GM19395 (cell line): ENCODE data around the gene KRT40.

Experiments used
- ATAC-seq: cut with Tn5 transposase; IDR thresholded peaks from one replicate; pipeline ENCODE4 v1.9.1; 2021; ENCODE audit warnings: mild to moderate bottlenecking, moderate library complexity; ENCODE audit not compliant: unreplicated experiment

Gene KRT40

DNA sequence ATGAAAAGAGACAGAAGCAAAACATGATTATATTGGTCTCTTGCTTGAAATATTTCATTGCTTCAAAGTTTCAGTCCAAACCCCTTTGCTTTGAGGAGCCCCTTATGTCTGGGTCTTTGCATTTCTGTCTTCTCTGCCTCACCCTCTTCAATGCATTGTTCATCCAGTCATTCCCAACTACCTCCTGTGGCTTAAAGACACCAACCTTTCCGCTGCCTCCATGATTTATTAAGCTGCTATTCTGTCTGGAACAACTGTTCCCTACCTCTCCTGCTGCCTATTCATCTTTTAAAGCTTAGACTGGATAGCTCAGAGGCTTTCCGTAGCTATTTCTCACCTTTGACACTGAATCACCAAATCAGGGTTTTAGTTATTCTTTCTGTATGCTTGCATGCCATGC is 13.2 kb upstream of the KRT40 start:
- ATAC-seq = no peak

DNA sequence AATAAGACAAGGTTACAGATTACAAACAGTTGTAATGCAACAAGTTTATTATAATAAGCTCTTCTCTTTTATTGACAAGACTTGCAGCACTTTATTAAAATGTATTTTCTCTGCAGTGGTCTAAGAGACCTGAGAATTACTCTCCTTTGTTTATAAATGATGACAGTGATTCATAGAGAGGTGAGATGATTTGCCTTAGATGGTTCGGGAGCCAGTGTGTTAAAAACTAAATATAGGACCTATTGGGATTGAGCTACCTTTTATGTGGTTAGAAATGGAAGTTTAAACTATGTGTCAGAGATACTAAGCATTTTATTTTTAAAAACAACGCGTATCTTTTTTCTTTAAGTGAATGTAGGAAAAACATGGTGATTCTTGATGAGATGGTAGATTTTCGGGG is 12.7 kb upstream of the KRT40 start:
- ATAC-seq = no peak

DNA sequence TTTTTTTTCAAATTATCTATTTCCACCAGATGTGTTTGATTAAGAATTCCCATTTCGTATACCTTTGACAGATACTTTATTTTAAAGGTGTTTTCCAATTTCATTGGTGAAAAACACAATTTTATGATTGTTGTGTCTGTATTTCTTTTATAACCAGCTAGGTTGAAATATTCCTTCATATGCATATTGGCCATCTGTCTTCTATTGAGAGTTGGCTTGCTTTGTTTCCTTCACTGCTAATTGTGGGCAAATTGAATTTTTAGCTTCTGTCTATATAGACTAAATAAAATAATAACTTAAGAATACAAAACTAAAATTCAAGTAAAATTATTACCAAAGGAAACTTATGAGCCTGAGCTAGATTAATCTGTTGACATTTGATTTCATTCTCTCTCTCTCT is 11.0 kb upstream of the KRT40 start:
- ATAC-seq = no peak

DNA sequence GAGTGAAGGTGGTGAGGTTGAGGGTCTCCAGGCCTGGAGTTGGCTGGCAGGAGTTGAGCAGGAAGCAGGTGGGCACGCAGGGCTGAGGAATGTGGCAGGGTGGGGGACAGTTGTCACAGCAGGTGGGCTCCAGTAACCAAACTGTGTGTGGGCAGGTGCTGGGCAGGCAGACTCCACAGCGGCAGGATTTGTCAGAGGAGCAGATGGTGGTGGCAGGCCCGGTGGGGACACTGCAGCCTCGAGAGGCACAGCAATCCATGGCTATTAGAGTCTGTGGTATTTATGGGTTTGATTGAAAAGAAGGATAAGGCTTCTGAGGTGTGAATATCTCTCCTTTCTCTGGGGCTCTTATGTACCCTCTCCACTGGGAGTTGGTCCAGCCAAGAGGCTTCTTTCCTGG is 9.7 kb upstream of the KRT40 start, which contains the start of gene KRTAP3-3:
Gene KRTAP3-3, minus strand, starts transcription at position 326 of the 400 bp plus-strand sequence. Its CDS starts 67 bp downstream, at position 259.
- ATAC-seq = no peak

DNA sequence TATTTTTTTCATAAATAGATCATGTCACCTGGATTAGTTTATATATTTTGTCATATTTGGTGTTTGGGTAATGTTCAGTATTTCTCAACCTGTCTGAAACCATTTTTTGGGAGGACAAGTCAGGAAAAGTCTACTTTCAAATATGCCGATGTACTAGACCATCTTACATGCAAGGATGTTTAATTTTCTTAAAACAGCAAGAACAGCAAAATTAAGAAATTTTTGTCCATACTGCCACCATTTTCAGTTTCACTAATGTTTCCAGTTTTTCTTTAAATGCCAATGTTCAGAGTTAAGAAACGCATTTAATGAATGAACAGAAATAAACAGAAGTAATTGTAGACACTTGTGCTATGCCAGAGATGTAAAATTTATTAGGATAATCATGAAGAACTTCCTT is 9.0 kb upstream of the KRT40 start:
- no peak for ATAC-seq

DNA sequence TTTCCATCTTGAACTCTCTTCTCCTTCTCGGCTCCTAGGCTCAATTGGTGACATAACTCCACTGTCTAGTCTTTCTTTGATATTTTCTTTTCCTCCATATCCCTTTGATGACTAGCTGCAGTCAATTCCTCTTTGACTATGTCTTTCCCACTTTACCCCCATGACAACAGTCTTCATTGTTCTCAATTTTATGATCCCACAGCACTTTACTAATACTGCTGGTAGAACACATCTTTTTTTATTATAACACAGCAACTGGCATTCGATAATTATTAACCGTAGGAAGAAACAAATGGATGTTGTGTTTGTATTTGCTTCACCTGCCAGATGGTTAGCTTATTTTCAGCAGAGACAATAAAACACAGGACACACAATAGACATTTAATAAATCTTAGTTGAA is 8.5 kb upstream of the KRT40 start:
- ATAC-seq = no peak

DNA sequence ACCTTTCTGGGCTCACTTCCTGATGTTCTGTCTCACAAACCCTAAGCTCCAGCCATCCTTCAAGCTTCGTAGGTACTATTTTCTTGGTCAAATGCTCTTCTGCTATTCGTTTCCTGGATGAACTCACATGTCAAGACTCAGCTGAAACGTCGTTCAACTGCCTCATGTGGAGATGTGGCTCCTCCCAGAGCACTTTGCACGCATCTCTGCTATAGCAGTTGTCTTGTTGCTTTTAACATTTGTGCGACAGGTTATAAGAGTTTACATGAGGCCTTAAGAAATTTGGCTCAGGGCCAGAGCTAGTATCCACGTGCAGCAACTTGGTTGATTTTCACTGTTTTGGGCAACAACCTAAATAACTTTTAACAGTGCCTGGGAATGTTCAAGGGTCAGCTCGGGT is 2.8 kb upstream of the KRT40 start:
- no peak for ATAC-seq

DNA sequence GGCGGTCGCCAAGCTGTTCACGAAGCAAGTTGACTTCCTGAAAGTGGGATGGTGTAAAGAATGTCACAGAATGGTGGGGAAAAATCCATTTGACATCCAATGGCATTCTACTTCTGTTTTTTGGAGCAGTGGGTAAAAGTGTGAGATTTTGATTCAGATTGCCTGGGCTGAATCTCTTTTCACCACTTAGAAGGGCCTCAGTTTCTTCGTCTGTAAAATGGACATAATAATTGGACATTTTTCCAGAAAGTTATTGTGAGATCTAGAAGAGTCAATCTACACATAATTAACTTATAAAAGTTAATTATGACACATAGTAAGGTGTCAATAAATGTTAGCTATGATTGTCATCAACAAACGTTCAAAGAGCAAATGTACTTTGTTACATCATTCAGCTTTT is 3.0 kb downstream of the KRT40 start:
- no peak for ATAC-seq

DNA sequence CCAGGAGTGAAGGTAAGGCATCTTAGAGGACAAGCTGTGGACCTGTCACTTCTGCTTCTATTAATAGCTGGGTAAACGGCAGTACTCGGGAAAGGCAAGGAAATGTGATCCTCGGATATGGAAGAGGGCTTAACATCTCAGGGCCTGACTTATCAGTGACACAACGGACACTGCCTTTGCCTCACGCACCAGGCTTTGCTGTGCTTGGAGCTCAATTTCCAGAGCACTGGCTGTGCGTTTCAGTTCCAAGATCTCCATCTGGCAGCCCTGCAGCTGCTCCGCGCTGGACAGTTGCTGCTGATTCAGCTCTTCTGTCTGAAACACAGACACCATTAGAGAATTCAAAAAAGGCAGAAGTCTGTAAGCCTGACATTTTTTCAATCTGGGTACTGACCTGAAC is 3.5 kb downstream of the KRT40 start:
- no peak for ATAC-seq

DNA sequence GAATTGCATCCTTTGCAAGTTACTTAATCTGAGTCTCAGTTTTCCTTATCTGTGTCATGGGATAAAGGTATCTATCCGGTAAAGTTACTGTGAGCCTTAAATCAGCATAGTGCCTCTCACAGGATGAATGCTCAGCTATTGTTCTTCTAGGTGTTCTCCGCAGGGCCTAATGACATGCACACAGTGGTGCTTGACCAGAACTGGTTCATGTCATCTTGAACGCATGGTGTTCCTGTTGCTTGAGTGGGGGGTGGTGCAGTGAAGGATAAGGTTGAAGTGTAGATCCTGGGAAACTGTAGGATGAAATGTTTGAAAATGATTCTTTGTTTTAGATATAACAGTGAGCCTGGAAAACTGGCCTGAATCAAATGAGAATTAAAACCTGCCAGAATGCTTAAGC is 4.0 kb downstream of the KRT40 start:
- no peak for ATAC-seq

DNA sequence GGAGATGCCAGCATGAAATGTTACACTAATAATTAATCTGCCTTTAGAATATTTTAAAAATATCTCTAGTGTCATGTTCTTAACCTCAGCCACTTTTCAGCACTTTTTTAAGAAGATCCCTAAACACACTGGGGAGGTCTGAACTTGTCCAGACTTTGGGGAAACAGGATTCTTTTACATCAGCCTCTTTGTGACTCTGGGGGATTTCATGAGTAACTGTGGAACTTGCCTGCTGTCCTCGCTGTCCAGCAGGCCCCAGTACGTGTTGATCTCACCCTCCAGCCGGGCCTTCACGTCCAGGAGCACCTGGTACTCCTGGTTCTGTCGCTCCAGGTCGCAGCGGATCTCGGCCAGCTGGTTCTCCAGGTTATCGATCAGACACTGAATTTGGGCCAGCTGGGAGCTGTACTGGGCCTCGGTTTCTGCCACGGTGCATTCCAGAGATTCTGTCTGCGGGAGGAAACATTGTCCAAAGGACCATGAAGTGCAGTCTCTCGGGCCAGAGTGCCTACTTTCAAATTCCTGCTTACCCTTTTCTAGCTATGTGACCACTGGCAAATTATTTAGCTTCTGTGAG is 5.5 kb downstream of the KRT40 start:
- ATAC-seq = no peak

DNA sequence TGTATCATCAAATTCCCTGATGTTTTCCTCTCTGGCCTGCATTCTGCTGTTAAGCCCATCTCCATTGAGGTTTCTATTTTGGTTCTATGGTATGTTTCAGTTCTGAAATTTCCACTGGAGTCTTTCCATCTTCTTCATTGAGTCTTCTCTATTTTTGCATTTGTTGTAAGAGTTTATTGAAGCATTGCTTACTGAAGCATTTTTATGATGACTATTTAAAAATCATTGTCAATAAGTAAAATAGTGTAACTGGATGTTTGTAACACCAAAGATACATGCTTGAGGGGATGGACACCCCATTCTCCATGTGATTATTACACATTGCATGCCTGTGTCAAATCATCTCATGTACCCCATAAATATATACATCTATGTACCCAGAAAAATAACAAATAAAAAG is 8.6 kb downstream of the KRT40 start:
- ATAC-seq = no peak

DNA sequence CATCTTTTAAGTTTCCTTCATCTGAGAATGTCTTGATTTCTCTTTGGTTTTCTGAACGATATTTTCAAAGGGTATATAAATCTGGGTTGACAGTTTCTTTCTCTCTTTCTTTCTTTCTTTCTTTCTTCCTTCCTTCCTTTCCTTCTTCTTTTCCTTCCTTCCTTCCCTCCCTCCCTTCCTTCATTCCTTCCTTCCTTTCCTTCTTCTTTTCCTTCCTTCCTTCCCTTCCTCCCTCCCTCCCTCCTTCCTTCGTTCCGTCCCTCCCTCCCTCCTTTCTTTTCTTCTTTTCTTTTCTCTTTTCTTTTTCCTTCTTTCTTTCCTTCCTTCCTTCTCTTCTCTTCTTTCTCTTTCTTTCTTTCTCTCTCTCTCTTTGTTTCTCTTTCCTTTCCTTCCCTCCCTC is 9.8 kb downstream of the KRT40 start:
- no peak for ATAC-seq

DNA sequence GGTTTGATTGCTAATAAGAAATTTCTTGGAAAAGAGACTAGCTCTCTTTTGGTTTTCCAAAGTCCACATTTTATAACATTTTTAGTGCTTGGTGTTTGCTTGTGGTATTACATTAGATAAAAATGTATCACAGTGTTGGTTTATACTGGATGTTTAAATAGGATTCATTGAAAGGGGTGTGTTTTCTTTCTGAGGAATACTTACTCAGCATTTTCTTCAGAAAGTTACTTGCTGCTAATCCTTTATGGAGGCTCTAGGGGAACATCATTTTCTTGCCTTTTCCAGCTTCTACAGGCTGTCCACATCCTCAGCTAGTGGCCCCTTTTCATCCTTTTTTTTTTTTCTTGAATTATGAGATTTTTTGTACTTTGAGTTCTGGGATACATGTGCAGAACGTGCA is 16.5 kb downstream of the KRT40 start:
- no peak for ATAC-seq

DNA sequence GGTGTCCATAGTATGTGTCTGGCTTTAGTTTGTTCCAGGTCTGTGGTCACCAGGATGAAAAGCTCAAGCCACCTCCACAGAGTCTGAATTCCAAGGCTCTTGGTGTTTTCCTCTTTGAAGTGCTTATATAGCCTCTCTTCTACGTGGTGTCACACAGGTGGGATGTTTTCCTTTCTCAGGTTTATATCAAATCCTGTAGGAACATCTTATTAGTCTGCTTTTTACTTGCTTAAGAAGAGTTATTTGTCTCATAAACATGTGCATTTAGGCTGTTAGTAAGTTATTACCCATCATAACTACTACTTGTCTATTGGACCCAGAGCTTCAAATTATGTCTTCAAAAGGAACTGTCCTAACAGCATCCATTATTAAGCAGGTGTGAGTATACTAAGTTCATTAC is 17.3 kb downstream of the KRT40 start, which contains the start of gene KRT39:
Gene KRT39, minus strand, starts transcription at position 101 of the 400 bp plus-strand sequence. Its CDS starts 92 bp downstream, at position 9.
- no peak for ATAC-seq

DNA sequence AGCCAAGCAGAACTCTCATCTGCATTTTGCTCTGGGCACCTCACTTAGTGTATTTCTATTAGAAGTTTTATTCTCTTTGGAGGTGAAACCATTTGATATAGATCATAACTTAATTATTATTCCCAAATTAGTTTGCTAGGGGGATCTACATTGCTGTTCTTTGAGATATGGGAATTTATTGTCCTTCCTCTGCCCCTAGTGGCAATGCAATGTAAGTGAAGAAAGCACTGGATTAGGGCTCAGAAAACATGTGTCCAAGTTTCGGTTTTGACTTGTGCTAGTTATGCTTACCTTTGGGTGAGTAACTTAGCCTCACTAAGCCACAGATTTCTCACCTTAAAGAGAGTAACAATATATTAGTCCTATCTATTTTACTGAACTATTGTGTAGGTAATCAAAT is 20.3 kb downstream of the KRT40 start:
- ATAC-seq = no peak

DNA sequence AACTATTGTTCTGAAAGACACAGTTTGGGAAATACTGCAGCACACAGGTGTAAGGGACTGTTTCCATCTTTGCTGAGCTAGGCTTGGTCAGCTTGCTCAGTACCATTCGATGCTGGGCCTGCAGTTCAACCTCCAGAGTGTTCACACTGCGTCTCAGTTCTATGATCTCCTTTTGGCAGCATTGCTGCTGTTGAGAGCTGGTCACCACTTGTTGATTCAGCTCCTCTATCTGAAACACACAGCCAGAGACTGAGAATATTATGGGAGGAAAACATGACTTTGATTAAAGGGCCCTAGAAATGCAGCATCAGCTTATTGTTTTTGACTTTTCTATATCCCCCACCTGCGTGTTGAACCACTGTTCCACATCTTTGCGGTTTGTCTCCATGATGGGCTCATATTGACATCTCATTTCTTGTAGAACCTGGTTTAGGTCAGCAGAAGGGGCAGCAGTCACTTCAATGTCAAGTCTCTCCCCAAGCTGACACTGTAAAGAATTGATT is 22.0 kb downstream of the KRT40 start:
- no peak for ATAC-seq

DNA sequence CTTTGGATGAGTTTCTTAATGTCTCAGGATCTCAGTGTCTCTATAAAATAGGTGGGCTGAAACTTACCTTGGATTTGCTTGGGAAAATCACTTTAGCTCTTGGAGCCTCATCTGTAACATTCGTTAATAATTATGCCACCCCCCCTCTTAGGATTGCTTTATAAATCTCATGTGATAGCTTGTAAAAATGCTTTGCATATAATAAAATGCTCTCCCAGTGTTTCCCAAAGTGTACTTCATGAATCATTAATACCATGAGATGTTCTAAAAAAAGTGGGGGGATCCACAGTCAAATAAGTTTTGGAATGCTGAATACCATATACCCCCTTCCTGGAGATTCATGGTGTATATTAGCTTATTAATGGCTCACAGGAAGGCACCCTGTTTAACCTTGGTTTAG is 22.5 kb downstream of the KRT40 start:
- ATAC-seq = no peak

DNA sequence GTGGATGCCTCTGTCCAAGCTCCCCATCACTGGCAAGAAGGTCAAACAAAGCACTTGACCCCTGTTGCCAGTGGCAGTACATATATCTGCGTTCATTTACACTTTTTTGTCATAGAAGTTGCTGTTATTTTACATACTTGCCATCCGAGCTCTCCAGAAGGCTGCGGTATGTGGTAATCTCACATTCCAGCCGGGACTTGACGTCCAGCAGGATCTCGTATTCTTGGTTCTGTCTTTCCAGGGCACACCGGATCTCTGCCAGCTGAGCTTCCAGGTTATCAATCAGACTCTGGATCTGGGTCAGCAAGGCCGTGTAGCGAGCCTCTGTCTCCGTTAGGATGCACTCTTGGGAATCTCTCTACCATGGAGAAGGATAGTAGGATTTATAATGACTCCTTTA is 24.0 kb downstream of the KRT40 start:
- ATAC-seq = no peak

DNA sequence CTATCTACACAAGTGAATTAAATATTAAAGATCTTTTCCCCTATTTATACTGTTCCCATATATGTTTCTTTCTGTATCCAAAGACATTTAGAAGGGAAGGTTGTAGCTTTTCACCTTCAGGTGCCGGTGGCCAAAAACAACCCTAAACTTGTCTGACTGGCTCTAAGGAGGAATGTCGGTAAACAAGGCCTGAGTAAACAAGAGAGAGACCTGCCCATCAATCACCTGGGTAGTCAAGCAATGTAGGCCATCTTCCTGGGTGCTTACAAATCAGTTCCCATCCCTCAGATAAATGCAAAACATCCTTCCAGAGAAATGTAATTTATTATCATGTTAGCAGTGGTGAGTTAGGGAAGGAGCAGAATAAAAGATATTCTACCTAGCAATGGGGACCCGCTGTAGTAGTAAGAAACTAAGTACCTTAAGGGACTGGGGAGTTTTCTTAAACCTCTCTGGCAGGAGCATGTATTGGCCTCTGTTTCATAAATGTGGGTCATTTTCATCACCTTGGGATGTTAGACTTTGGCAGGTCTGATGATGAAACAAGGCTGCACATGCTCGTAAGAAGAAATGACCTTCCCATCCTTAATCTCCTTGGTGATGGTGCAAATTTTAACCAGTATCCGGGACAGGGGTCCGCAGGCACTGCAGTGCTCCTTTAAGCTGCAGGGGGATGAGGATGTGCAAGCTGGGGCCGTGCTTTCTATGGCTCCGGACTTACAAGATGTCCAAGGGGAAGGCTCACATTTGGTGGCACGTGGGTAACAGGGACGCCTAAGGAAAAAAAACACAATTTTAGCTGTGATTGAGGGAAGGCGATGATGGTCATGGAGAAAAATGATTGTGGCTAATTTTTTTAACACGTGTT is 25.8 kb downstream of the KRT40 start:
- ATAC-seq = no peak

DNA sequence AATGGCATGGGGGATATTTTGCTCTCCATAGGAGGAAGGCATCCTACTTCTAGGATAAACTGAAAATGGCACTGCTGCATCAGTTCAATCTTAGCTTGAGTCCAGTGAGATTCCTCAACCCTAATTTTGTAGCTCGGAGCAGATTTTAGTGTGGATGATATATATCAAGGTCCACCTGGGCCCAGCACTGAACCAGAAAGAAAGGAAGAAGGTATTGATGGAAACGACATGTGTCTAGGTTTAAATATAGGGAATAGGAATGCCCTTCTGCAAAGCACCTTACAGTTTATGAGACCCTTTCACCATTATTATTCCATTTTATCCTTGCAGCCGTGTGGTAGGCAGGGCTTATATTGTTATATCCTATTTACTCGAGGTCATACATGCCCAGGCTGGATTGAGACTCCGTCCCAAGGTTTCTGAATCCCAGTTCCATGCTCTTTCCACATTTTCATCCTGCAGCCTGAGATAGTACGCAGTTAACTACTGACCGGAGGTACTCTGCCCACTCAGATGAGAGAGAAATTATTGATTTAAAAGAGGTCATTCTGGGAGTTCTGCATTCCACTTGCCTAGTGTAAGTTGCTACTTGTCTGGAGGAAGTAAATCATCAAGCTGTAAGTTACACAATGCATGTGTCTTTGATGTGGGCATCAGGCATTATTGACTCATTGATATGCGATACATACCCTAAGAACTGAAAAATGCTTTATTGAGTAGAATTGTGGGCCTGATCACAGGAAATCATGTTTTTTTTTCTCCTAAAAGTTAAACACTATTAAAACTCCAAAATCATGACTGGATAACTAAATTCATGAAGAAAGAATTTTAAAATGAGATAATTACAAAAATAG is 27.5 kb downstream of the KRT40 start:
- no peak for ATAC-seq
